B cell (primary cell): ENCODE data around the gene ARHGAP23.

Experiments used
- EZH2 ChIP-seq: IDR thresholded peaks from 2 replicates; pipeline ENCODE4 v1.6.1; 2012; ENCODE audit warnings: borderline replicate concordance, low read depth, mild to moderate bottlenecking, moderate library complexity, low read length; ENCODE audit not compliant: insufficient read depth, poor library complexity, severe bottlenecking
- TF ChIP-seq, protein P1 (sequence below): fragments of 200-600 bp; IDR thresholded peaks from one replicate; pipeline ENCODE4 v1.8.0; 2022; ENCODE audit warnings: antibody characterized with exemption, mild to moderate bottlenecking

DNA sequence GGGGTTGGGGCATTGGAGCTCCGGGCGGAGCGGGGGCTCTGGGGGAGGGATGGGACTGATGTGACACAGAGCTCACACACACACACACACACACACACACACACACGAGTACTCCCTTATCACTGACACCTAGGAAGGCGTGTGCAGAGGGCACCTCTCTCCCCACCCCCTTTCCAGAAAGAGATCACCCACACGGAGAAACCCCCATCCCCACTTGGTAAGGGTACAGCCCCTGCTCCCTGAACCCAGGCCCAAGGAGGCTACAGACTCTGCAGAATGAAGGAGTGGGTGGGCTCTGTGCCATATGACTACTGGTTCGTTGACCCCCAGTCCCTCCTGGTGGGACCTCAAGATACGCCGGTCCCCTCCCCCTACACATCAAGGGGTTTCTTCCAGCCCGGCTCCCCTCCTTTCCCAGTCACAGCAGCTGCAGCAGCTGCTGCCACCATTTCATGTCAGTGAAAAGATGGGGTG is 8.7 kb upstream of the ARHGAP23 start:
- TF ChIP-seq, protein P1, sequence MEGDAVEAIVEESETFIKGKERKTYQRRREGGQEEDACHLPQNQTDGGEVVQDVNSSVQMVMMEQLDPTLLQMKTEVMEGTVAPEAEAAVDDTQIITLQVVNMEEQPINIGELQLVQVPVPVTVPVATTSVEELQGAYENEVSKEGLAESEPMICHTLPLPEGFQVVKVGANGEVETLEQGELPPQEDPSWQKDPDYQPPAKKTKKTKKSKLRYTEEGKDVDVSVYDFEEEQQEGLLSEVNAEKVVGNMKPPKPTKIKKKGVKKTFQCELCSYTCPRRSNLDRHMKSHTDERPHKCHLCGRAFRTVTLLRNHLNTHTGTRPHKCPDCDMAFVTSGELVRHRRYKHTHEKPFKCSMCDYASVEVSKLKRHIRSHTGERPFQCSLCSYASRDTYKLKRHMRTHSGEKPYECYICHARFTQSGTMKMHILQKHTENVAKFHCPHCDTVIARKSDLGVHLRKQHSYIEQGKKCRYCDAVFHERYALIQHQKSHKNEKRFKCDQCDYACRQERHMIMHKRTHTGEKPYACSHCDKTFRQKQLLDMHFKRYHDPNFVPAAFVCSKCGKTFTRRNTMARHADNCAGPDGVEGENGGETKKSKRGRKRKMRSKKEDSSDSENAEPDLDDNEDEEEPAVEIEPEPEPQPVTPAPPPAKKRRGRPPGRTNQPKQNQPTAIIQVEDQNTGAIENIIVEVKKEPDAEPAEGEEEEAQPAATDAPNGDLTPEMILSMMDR = no peak
- TF ChIP-seq EZH2 = no peak
